Fibroblast of skin of abdomen (primary cell): Measurements from ENCODE around the gene SOCS3.
"Not testable (repeated sequence)": the region's sequence is repeated elsewhere in the genome, so short reads cannot be mapped to it uniquely, and the experiment has no call there.

Experiments used
- DNase-seq: peaks from one replicate; pipeline ENCODE4 v3.0.0-alpha.2; 2013

SOCS3 gene

GRCh38 chr17:78348055-78348770, 11.7 kb downstream of the SOCS3 start:
- no peak for DNase-seq

- no peak for DNase-seq
Observed at GRCh38 chr17:78347453-78347852, 12.4 kb downstream of the SOCS3 start.

- DNase-seq = no peak
Observed at GRCh38 chr17:78346605-78347250, 13.1 kb downstream of the SOCS3 start.

- DNase-seq = no peak
Observed at GRCh38 chr17:78345791-78346494, 13.9 kb downstream of the SOCS3 start.

GRCh38 chr17:78345172-78345571, 14.7 kb downstream of the SOCS3 start:
- DNase-seq = no peak

GRCh38 chr17:78344666-78345065, 15.2 kb downstream of the SOCS3 start:
- DNase-seq = no peak

GRCh38 chr17:78343543-78344201, 16.2 kb downstream of the SOCS3 start:
- no peak for DNase-seq

- peak; percentile 89 for DNase-seq
Observed at GRCh38 chr17:78343187-78343542, 16.7 kb downstream of the SOCS3 start.

GRCh38 chr17:78342449-78343186, 17.3 kb downstream of the SOCS3 start:
- peak; percentile 90 for DNase-seq

GRCh38 chr17:78341559-78342448, 18.1 kb downstream of the SOCS3 start:
- peak; percentile 83 for DNase-seq

GRCh38 chr17:78340183-78340955, 19.5 kb downstream of the SOCS3 start:
- peak; percentile 47 for DNase-seq

GRCh38 chr17:78338486-78339259, 21.2 kb downstream of the SOCS3 start:
- DNase-seq = no peak

- DNase-seq = peak; percentile 84
Observed at GRCh38 chr17:78337244-78338109, 22.4 kb downstream of the SOCS3 start.

GRCh38 chr17:78335209-78335608, 24.7 kb downstream of the SOCS3 start:
- no peak for DNase-seq

GRCh38 chr17:78332991-78333390, 26.9 kb downstream of the SOCS3 start:
- DNase-seq = no peak

GRCh38 chr17:78331355-78331754, 28.5 kb downstream of the SOCS3 start:
- DNase-seq = not testable (repeated sequence)

GRCh38 chr17:78330570-78331224, 29.2 kb downstream of the SOCS3 start:
- DNase-seq = no peak
